HepG2 (cell line): ENCODE results near the gene LYZL1. TPM values are rescaled to one million over a fixed set of nuclear protein-coding genes. Genes with fewer than 3 reads are reported as not detected.

ENCODE experiments used
- AHDC1 ChIP-seq: sonication (generic); formaldehyde crosslinking; IDR thresholded peaks from 2 replicates; pipeline ENCODE4 v1.5.1; 2020; ENCODE audit warnings: mild to moderate bottlenecking, missing genetic modification reagents, borderline replicate concordance
- ATF6 ChIP-seq: sonication (generic); formaldehyde crosslinking; conservative IDR thresholded peaks from 2 replicates; pipeline ENCODE4 v1.4.0; 2020; ENCODE audit warnings: missing genetic modification reagents
- CREB1 ChIP-seq, 2 experiments: fragments of 450-650 bp in 1 of 2; IDR thresholded peaks; 2 replicates each; pipeline ENCODE4 v1.6.1; 2016 to 2017; ENCODE audit warnings: control low read depth in 1 of 2, mild to moderate bottlenecking in 1 of 2, missing compliant biosample characterization in 1 of 2, missing genetic modification characterization in 1 of 2
- HDAC1 ChIP-seq: sonication (generic); formaldehyde crosslinking; IDR thresholded peaks from 2 replicates; pipeline ENCODE4 v1.5.1; 2020; ENCODE audit warnings: mild to moderate bottlenecking, missing genetic modification reagents
- KAT8 ChIP-seq: IDR thresholded peaks from 2 replicates; pipeline ENCODE4 v1.6.1; 2016; ENCODE audit warnings: missing genetic modification reagents, missing compliant biosample characterization
- NCOA2 ChIP-seq: sonication (generic); formaldehyde crosslinking; IDR thresholded peaks from 2 replicates; pipeline ENCODE4 v1.8.0; 2022; ENCODE audit warnings: inconsistent platforms
- NFIC ChIP-seq: IDR thresholded peaks from 2 replicates; pipeline ENCODE4 v1.6.1; 2012; ENCODE audit warnings: mild to moderate bottlenecking, low read length, inconsistent platforms
- RBFOX2 ChIP-seq: fragments of 200-400 bp; formaldehyde crosslinking; IDR thresholded peaks from 2 replicates; pipeline ENCODE4 v1.6.1; 2017; ENCODE audit warnings: low read depth, mild to moderate bottlenecking, low read length
- SIX1 ChIP-seq: sonication (generic); formaldehyde crosslinking; IDR thresholded peaks from 2 replicates; pipeline ENCODE4 v1.4.0; 2020; ENCODE audit warnings: missing genetic modification reagents, borderline replicate concordance
- TBX2 ChIP-seq: sonication (generic); formaldehyde crosslinking; IDR thresholded peaks from 2 replicates; pipeline ENCODE4 v1.5.0; 2020; ENCODE audit warnings: missing genetic modification reagents, mild to moderate bottlenecking, borderline replicate concordance
- TCF7 ChIP-seq: sonication (generic); IDR thresholded peaks from 2 replicates; pipeline ENCODE4 v1.6.1; 2016; ENCODE audit warnings: antibody characterized with exemption, low read depth
- TEAD3 ChIP-seq: optimal IDR thresholded peaks from 2 replicates; pipeline ENCODE3; 2016; ENCODE audit warnings: borderline replicate concordance
- YEATS2 ChIP-seq: sonication (generic); formaldehyde crosslinking; IDR thresholded peaks from 2 replicates; pipeline ENCODE4 v1.4.0; 2020; ENCODE audit warnings: missing genetic modification reagents, borderline replicate concordance
- ZKSCAN8 ChIP-seq: IDR thresholded peaks from 2 replicates; pipeline ENCODE4 v1.6.1; 2016; ENCODE audit warnings: borderline replicate concordance, missing genetic modification reagents, missing compliant biosample characterization
- ZNF232 ChIP-seq: sonication (generic); formaldehyde crosslinking; IDR thresholded peaks from 2 replicates; pipeline ENCODE4 v1.4.0; 2020; ENCODE audit warnings: missing genetic modification reagents, borderline replicate concordance
- ZNF331 ChIP-seq: sonication (generic); formaldehyde crosslinking; IDR thresholded peaks from 2 replicates; pipeline ENCODE4 v1.4.0; 2020; ENCODE audit warnings: missing genetic modification reagents
- ZNF350 ChIP-seq: sonication (generic); formaldehyde crosslinking; IDR thresholded peaks from 2 replicates; pipeline ENCODE4 v1.4.0; 2020; ENCODE audit warnings: mild to moderate bottlenecking, low read depth, missing genetic modification reagents, borderline replicate concordance
- polyA plus RNA-seq, 8 experiments: library from polyadenylated mRNA; depleted of rRNA in 3 of 8; stranded (reverse) in 7 of 8; unstranded in 1 of 8; fragments of >200 nt; fragmentation: Illumina TruSeq in 4 of 8; extraction: Trizol in 4 of 8; gene quantifications; 2 replicates each; pipeline versions ENCODE4 v1.2.1 to v1.2.3, GENCODE V29; 2011 to 2016; ENCODE audit warnings: low read depth in 4 of 8, missing spikeins in 1 of 8, mixed read lengths in 1 of 8; ENCODE audit not compliant: insufficient read depth in 1 of 8
- total RNA-seq, 5 experiments: library from RNA; depleted of rRNA; stranded (reverse); fragments of >200 nt; fragmentation: Illumina TruSeq; extraction: Trizol; gene quantifications; 2 replicates each; pipeline ENCODE4 v1.2.3, GENCODE V29; 2016; ENCODE audit warnings: low read depth in 1 of 5
- TF ChIP-seq, protein P1 (sequence below): sonication (generic); formaldehyde crosslinking; conservative IDR thresholded peaks from 2 replicates; pipeline ENCODE4 v1.4.0; 2020; ENCODE audit warnings: mild to moderate bottlenecking, missing genetic modification reagents, moderate library complexity

LYZL1 gene
- total and polyA plus RNA-seq, 2 of the 13 experiments (the other 11 are each of a cell fraction or from before 2014, with no cell fraction given) = not detected

GRCh38 chr10:29353887-29354561 lies 65.2 kb downstream of the LYZL1 start (continued):
- TF ChIP-seq AHDC1 (CRISPR knock-in tag) (peak; percentile 43; the same call in 1 of the 2 replicates), ATF6 (no peak), ZNF232 (CRISPR knock-in tag) (no peak), NFIC (peak; percentile 61; the same call in 1 of the 2 replicates), ZNF350 (CRISPR knock-in tag) (no peak), RBFOX2 (no peak), TEAD3 (CRISPR knock-in tag) (peak; percentile 66), TCF7 (peak; percentile 71), HDAC1 (CRISPR knock-in tag) (0 out of 2 replicates have a peak, but pooled peaks have one; percentile 24), ZNF331 (CRISPR knock-in tag) (0 out of 2 replicates have a peak, but pooled peaks have one; percentile 4), TBX2 (CRISPR knock-in tag) (peak; percentile 82), YEATS2 (peak; percentile 42; the same call in 1 of the 2 replicates), NCOA2 (peak; percentile 83), ZKSCAN8 (CRISPR knock-in tag) (no peak), SIX1 (CRISPR knock-in tag) (peak; percentile 19; the same call in 1 of the 2 replicates), CREB1 (IDR thresholded peaks at IDR 0.05) (no peak), CREB1 (CRISPR knock-in tag; IDR thresholded peaks at IDR 0.05) (0 out of 2 replicates have a peak, but pooled peaks have one; percentile 30), KAT8 (CRISPR knock-in tag) (peak; percentile 54)
- TF ChIP-seq, protein P1, sequence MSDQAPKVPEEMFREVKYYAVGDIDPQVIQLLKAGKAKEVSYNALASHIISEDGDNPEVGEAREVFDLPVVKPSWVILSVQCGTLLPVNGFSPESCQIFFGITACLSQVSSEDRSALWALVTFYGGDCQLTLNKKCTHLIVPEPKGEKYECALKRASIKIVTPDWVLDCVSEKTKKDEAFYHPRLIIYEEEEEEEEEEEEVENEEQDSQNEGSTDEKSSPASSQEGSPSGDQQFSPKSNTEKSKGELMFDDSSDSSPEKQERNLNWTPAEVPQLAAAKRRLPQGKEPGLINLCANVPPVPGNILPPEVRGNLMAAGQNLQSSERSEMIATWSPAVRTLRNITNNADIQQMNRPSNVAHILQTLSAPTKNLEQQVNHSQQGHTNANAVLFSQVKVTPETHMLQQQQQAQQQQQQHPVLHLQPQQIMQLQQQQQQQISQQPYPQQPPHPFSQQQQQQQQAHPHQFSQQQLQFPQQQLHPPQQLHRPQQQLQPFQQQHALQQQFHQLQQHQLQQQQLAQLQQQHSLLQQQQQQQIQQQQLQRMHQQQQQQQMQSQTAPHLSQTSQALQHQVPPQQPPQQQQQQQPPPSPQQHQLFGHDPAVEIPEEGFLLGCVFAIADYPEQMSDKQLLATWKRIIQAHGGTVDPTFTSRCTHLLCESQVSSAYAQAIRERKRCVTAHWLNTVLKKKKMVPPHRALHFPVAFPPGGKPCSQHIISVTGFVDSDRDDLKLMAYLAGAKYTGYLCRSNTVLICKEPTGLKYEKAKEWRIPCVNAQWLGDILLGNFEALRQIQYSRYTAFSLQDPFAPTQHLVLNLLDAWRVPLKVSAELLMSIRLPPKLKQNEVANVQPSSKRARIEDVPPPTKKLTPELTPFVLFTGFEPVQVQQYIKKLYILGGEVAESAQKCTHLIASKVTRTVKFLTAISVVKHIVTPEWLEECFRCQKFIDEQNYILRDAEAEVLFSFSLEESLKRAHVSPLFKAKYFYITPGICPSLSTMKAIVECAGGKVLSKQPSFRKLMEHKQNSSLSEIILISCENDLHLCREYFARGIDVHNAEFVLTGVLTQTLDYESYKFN = peak; percentile 68; the same call in 1 of the 2 replicates
